GM12873 (cell line): ENCODE data around the gene PGGHG.
"Not testable (repeated sequence)": the region's sequence is repeated elsewhere in the genome, so short reads cannot be mapped to it uniquely, and the experiment has no call there.

ENCODE experiments used
- TF ChIP-seq, protein P1 (sequence below): IDR thresholded peaks from 2 replicates; pipeline ENCODE4 v1.5.1; 2012; ENCODE audit warnings: low read depth, mild to moderate bottlenecking, moderate library complexity, low read length, control low read depth; ENCODE audit not compliant: insufficient read depth; ENCODE audit errors: missing control alignments

Gene PGGHG

DNA sequence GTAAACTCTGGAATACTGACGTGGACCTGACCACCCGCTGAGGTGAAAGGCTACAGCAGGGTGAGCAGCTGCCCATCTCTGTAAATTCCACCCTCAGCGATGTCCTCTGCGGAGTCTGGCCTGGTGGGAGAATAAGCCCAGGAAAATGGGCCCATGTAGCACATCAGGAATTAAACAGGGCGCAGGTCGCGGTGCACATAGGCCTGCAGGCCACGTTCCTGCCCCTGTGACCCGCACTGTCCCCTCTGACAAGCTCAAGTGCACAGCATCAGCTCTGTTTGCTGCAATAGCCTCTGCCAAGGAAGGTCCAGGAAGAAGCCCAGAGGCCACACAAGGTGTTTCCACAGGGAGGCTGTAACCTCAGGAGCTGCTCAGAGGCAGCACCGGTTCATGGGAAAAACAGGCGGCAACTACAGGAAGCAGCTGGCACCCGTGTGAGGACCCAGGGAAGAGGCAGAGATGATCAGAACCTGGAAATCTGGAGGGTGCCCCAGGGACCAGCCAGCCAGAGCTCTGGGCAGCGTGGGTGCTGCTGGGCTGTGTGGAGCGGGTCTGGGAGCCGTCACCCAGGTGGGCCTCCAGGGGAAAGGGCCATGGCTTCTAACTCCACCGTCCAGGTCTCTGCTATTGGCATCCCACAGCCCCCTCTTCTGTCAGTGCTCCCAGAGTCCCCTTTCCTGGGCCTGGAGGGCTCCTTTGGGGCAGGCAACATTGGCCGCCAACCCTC, 17.9 kb downstream of the PGGHG start:
- TF ChIP-seq, protein P1, sequence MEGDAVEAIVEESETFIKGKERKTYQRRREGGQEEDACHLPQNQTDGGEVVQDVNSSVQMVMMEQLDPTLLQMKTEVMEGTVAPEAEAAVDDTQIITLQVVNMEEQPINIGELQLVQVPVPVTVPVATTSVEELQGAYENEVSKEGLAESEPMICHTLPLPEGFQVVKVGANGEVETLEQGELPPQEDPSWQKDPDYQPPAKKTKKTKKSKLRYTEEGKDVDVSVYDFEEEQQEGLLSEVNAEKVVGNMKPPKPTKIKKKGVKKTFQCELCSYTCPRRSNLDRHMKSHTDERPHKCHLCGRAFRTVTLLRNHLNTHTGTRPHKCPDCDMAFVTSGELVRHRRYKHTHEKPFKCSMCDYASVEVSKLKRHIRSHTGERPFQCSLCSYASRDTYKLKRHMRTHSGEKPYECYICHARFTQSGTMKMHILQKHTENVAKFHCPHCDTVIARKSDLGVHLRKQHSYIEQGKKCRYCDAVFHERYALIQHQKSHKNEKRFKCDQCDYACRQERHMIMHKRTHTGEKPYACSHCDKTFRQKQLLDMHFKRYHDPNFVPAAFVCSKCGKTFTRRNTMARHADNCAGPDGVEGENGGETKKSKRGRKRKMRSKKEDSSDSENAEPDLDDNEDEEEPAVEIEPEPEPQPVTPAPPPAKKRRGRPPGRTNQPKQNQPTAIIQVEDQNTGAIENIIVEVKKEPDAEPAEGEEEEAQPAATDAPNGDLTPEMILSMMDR, result no peak

DNA sequence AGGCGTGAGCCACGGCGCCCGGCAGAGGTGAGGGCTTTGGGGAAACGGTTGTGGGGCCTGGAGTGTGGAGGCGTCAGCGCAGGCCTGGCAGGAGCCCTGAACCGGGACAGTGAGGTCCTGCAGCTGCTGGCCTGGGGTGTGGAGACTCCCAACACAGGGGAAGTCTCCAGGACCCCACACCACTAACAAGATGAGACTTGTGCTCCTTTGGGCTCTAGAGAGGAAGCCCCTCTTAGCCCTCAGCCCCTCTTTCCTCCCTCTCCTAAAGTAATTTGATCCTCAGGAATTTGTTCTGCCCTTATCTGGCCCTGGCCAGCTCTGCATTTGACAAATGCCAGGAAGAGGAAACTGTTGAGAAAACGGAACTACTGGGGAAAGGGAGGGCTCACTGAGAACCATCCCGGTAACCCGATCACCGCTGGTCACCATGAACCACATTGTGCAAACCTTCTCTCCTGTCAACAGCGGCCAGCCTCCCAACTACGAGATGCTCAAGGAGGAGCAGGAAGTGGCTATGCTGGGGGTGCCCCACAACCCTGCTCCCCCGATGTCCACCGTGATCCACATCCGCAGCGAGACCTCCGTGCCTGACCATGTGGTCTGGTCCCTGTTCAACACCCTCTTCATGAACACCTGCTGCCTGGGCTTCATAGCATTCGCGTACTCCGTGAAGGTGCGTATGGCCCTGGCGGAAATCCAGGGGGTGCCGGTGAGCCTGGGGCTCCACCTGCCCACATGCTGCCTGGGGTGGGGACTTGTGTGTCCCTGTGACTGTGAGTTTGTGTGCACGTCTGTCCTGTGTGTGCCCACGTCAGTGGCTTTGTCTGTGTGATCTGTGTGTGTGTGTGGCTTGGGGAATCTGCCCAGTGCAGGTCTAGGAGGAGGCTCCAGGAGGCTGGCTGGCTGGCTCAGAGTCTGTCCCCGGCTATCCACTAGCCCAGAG, 19.1 kb downstream of the PGGHG start, which contains the start of gene IFITM2:
TSS of gene IFITM2 (plus strand) at position 51 of the 943 bp plus-strand sequence. CDS start at position 428, 377 bp downstream.
- TF ChIP-seq, protein P1, result not testable (repeated sequence)

DNA sequence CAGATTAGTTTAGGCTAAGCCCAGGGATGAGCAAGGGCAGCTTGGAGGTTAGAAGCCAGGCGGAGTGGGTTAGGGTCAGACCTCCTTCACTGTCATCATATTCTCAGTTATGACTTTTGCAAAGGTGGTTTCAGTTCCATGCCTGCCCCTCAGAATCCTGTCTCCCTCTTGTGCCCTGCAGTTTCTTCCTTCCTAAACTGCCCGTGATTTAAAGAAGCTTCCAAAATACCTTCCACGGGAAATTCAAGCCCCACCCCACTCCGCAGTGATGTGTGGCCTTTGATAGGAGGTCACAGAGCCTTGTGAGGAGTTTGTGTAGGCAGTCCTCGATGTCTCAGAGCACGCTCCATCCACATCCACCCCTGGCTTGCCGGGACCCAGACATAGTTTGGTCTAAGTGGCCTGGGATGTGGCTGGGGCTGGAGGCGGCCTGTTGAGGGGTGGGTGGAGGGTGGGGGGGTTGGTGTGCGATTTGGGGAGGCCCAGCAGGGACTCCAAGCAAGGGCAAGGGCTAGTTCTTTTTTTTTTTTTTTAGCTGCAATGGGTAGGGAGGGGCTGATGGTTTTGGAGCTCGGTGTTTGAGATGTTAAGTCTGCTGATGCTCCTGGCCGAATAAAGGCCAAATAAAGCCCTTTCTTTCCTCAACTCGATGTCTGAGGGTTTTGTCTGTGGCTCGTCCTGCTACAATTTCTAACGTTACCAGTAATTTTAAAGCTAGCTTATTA, 23.3 kb downstream of the PGGHG start:
- TF ChIP-seq, protein P1, result no peak

- TF ChIP-seq, protein P1, result no peak
These were observed 24.4 kb downstream of the PGGHG start for GRCh38 chr11:313304-313786.

- TF ChIP-seq, protein P1, result peak; percentile 1
These were observed 25.0 kb downstream of the PGGHG start, which contains the start of gene IFITM1 for GRCh38 chr11:313787-314553. Gene IFITM1, plus strand, starts transcription at chr11:314040. Its CDS starts 131 bp downstream, at chr11:314171.

DNA sequence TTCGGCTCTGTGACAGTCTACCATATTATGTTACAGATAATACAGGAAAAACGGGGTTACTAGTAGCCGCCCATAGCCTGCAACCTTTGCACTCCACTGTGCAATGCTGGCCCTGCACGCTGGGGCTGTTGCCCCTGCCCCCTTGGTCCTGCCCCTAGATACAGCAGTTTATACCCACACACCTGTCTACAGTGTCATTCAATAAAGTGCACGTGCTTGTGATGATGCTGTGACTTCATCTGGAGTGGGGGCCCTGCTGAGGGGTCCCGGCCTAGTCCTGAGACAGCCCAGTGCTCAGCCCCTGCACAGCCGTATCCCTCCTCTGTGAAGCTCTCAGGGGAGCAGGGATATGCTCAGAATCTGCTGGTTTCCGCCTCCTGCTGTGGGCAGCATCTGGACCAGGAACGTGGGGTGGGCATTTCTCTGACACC, 26.1 kb downstream of the PGGHG start:
- TF ChIP-seq, protein P1, result no peak
